ENCODE measurements around the gene EHBP1L1.

EHBP1L1 gene

GRCh38 chr11:65546217-65546958 is 29.5 kb upstream of the EHBP1L1 start:
- DNase-seq (ENCODE audit: low spot score), result no peak

- no peak for DNase-seq (ENCODE audit: low spot score)
Measured at GRCh38 chr11:65547446-65548125, 28.3 kb upstream of the EHBP1L1 start.

GRCh38 chr11:65548395-65548794 is 27.5 kb upstream of the EHBP1L1 start:
- no peak for DNase-seq (ENCODE audit: low spot score)

GRCh38 chr11:65549096-65549495 is 26.8 kb upstream of the EHBP1L1 start:
- DNase-seq (ENCODE audit: low spot score), result no peak

- no peak for DNase-seq (ENCODE audit: low spot score)
Measured at GRCh38 chr11:65551572-65552387, 24.1 kb upstream of the EHBP1L1 start.

GRCh38 chr11:65552388-65552951 is 23.4 kb upstream of the EHBP1L1 start:
- DNase-seq (ENCODE audit: low spot score), result no peak

- no peak for DNase-seq (ENCODE audit: low spot score)
Measured at GRCh38 chr11:65553301-65554001, 22.4 kb upstream of the EHBP1L1 start.

GRCh38 chr11:65554057-65554818 is 21.6 kb upstream of the EHBP1L1 start:
- no peak for DNase-seq (ENCODE audit: low spot score)

GRCh38 chr11:65554842-65555430 is 20.9 kb upstream of the EHBP1L1 start:
- no peak for DNase-seq (ENCODE audit: low spot score)

GRCh38 chr11:65555693-65556231 is 20.1 kb upstream of the EHBP1L1 start:
- peak; percentile 89 for DNase-seq (ENCODE audit: low spot score)

- DNase-seq (ENCODE audit: low spot score), result no peak
Measured at GRCh38 chr11:65556470-65557279, 19.2 kb upstream of the EHBP1L1 start.

GRCh38 chr11:65557280-65558001 is 18.4 kb upstream of the EHBP1L1 start:
- no peak for DNase-seq (ENCODE audit: low spot score)

GRCh38 chr11:65558002-65558929 is 17.6 kb upstream of the EHBP1L1 start, which contains the start of gene LTBP3:
LTBP3 (minus strand) TSS chr11:65558359; CDS start chr11:65557959, 400 bp downstream.
- DNase-seq (ENCODE audit: low spot score), result peak; percentile 95

- no peak for DNase-seq (ENCODE audit: low spot score)
Measured at GRCh38 chr11:65558930-65559509, 16.8 kb upstream of the EHBP1L1 start.

- no peak for DNase-seq (ENCODE audit: low spot score)
Measured at GRCh38 chr11:65559535-65559934, 16.3 kb upstream of the EHBP1L1 start.

GRCh38 chr11:65559951-65560537 is 15.8 kb upstream of the EHBP1L1 start:
- DNase-seq (ENCODE audit: low spot score), result no peak
